ENCODE measurements around the gene OXSM.

The OXSM gene

DNA sequence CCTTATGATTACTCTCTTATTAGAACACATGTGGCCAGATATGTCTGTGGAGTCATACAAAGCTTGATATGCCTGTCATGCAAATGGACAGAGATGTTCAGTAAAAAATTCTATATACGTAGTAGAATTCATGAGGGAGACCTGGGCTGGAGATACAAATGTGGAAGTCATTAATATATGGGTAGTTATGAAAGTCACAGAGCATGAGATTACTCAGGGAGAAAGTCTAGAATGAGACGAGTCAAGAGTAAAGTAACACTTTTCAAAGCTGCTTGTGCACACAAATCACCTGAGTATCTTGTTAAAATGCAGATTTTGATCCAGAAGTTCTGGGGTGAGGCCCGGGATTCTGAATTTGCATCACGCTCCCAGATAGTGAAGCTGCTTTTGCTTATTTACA is 28.4 kb downstream of the OXSM start:
- Mint-ChIP-seq H3K9me3 (no peaks in the 10 kb centered on the region), H3K4me1 (no peaks in the 10 kb centered on the region), H3K4me3 (no peak overlapping the region), H3K27ac (ENCODE audit: low read depth) (no peak overlapping the region), H3K27me3 (peaks cover 2% of the 10 kb centered on the region), H3K36me3 (ENCODE audit: insufficient read depth) (no peaks in the 10 kb centered on the region)
- no peak for ATAC-seq (replicated peaks; ENCODE audit: extremely low read depth, poor library complexity, severe bottlenecking)
- no peak for DNase-seq (ENCODE audit: low spot score in 2 of 2)

DNA sequence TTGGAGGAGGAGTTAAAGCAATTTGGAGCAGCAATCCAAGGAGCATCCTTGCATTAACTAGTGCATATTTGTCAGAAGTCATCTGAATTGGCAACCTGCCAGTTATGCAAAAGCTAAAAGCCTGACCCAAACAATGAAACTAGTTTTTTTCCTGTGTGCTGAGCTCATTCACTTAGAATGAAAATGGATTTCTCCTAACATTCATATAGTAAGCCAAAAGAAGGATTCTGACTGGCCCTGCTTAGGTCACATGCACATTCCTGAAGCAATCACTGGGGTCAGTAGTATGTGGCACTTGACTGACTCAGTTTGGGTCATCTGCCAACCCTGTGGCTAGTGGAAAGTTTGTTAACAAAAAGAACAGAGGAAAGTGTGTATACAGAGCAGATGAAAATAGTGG is 30.5 kb downstream of the OXSM start:
- Mint-ChIP-seq H3K27ac (ENCODE audit: low read depth) (no peak overlapping the region), H3K9me3 (no peaks in the 10 kb centered on the region), H3K4me1 (no peaks in the 10 kb centered on the region), H3K27me3 (peaks cover 8% of the 10 kb centered on the region), H3K4me3 (no peak overlapping the region), H3K36me3 (ENCODE audit: insufficient read depth) (no peaks in the 10 kb centered on the region)
- no peak for DNase-seq (ENCODE audit: low spot score in 2 of 2)
- no peak for ATAC-seq (replicated peaks; ENCODE audit: extremely low read depth, poor library complexity, severe bottlenecking)

GRCh38 chr3:25820816-25821486 is 31.1 kb downstream of the OXSM start:
- no peak for DNase-seq (ENCODE audit: low spot score in 2 of 2)
- Mint-ChIP-seq H3K27me3 (peaks cover 8% of the 10 kb centered on the region), H3K36me3 (ENCODE audit: insufficient read depth) (no peaks in the 10 kb centered on the region), H3K9me3 (no peaks in the 10 kb centered on the region), H3K27ac (ENCODE audit: low read depth) (no peak overlapping the region), H3K4me1 (peaks cover 3% of the 10 kb centered on the region), H3K4me3 (no peak overlapping the region)
- no peak for ATAC-seq (replicated peaks; ENCODE audit: extremely low read depth, poor library complexity, severe bottlenecking)

- peaks cover 8% of the 10 kb centered on the region for H3K27me3 Mint-ChIP-seq
- no peak overlapping the region for H3K4me3 Mint-ChIP-seq
- DNase-seq (ENCODE audit: low spot score in 2 of 2) (no peak), ATAC-seq (replicated peaks; ENCODE audit: extremely low read depth, poor library complexity, severe bottlenecking) (no peak)
- no peaks in the 10 kb centered on the region for H3K9me3 Mint-ChIP-seq
- no peaks in the 10 kb centered on the region for H3K36me3 Mint-ChIP-seq (ENCODE audit: insufficient read depth)
- peaks cover 8% of the 10 kb centered on the region for H3K4me1 Mint-ChIP-seq
- no peak overlapping the region for H3K27ac Mint-ChIP-seq (ENCODE audit: low read depth)
These were observed 32.1 kb downstream of the OXSM start for GRCh38 chr3:25821746-25822573.

- H3K36me3 Mint-ChIP-seq (ENCODE audit: insufficient read depth), result no peaks in the 10 kb centered on the region
- peaks cover 8% of the 10 kb centered on the region for H3K4me1 Mint-ChIP-seq
- H3K9me3 Mint-ChIP-seq, result no peaks in the 10 kb centered on the region
- H3K27ac Mint-ChIP-seq (ENCODE audit: low read depth), result no peak overlapping the region
- H3K27me3 Mint-ChIP-seq, result peaks cover 9% of the 10 kb centered on the region
- no peak for ATAC-seq (replicated peaks; ENCODE audit: extremely low read depth, poor library complexity, severe bottlenecking)
- H3K4me3 Mint-ChIP-seq, result no peak overlapping the region
- no peak for DNase-seq (ENCODE audit: low spot score in 2 of 2)
These were observed 33.4 kb downstream of the OXSM start for GRCh38 chr3:25823314-25823713.

GRCh38 chr3:25826510-25826909 is 36.6 kb downstream of the OXSM start:
- no peak for ATAC-seq (replicated peaks; ENCODE audit: extremely low read depth, poor library complexity, severe bottlenecking)
- Mint-ChIP-seq H3K4me3 (no peak overlapping the region), H3K36me3 (ENCODE audit: insufficient read depth) (no peaks in the 10 kb centered on the region), H3K4me1 (peaks cover 8% of the 10 kb centered on the region), H3K9me3 (no peaks in the 10 kb centered on the region), H3K27me3 (peaks cover 21% of the 10 kb centered on the region), H3K27ac (ENCODE audit: low read depth) (no peak overlapping the region)
- DNase-seq (ENCODE audit: low spot score in 2 of 2), result no peak

DNA sequence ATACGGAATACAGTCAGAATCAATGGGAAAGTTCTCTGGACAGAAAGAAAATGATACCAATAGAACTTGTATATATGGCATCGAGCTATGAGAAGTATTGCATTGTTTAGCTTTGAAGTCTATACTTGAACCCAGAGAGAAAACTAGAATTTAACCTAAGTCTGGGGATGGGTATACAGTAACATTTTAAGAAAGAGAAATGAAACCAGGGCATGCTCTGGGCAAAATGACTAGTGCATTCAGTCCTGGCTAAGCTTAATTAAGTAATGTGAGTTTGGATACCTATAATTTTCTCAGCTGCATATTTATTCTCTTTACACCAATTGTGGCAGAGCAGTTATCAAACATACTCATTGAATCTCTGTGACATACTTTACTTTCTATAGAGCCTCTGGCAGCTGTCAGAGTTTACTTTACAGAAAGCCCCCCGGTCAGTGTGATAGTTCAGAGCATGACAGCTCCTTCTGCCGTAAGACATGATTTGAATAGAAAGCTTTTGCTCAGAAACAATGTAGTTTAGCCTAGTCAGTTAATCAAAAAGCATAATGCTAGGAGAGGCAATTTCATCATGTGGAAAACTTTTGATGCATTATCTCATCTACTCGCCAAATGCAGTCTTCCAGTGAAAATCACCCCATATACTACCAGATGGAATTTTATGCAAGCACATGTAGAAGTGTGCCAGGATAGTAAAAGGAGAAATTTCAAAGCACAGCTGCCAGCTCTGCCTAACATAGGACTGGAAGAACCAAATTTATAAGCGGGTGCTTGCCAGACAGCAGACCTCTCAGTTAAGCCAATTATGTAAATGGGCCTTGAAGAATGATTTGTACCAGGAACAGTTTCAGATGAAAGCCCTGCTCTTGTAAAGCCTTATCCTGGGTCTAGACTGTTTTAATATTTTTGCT is 40.7 kb downstream of the OXSM start:
- Mint-ChIP-seq H3K9me3 (no peaks in the 10 kb centered on the region), H3K4me3 (no peak overlapping the region), H3K27me3 (peaks cover 24% of the 10 kb centered on the region), H3K27ac (ENCODE audit: low read depth) (no peak overlapping the region), H3K4me1 (peaks cover 8% of the 10 kb centered on the region), H3K36me3 (ENCODE audit: insufficient read depth) (no peaks in the 10 kb centered on the region)
- no peak for DNase-seq (ENCODE audit: low spot score in 2 of 2)
- ATAC-seq (replicated peaks; ENCODE audit: extremely low read depth, poor library complexity, severe bottlenecking), result no peak

GRCh38 chr3:25831578-25831977 is 41.7 kb downstream of the OXSM start:
- no peaks in the 10 kb centered on the region for H3K36me3 Mint-ChIP-seq (ENCODE audit: insufficient read depth)
- no peak overlapping the region for H3K4me3 Mint-ChIP-seq
- H3K27ac Mint-ChIP-seq (ENCODE audit: low read depth), result no peak overlapping the region
- H3K4me1 Mint-ChIP-seq, result no peaks in the 10 kb centered on the region
- DNase-seq (ENCODE audit: low spot score in 2 of 2), result no peak
- no peak for ATAC-seq (replicated peaks; ENCODE audit: extremely low read depth, poor library complexity, severe bottlenecking)
- peaks cover 30% of the 10 kb centered on the region for H3K27me3 Mint-ChIP-seq
- no peaks in the 10 kb centered on the region for H3K9me3 Mint-ChIP-seq

DNA sequence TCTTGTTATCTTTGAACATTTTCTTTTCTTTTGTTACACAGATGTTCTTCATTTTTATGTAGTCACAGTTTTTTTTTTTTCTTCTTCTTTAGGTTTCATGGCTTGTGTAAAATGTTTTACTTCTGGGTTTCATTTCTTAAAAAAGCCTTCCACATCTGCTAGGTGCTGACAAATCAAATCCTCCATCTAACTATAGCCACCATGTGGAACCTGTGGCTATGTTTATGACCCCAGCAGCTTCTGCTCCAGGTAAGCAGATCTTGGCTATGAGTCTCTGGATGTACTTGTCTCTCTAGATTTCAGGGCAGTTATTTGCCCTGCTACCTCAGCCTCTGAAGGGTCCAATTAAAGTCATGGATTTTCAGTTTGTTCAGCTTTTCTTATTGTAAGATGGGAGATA is 44.5 kb downstream of the OXSM start:
- Mint-ChIP-seq H3K27ac (ENCODE audit: low read depth) (no peak overlapping the region), H3K4me1 (no peaks in the 10 kb centered on the region), H3K9me3 (no peaks in the 10 kb centered on the region), H3K36me3 (ENCODE audit: insufficient read depth) (no peaks in the 10 kb centered on the region), H3K4me3 (no peak overlapping the region), H3K27me3 (peaks cover 20% of the 10 kb centered on the region)
- DNase-seq (ENCODE audit: low spot score in 2 of 2), result no peak
- no peak for ATAC-seq (replicated peaks; ENCODE audit: extremely low read depth, poor library complexity, severe bottlenecking)

DNA sequence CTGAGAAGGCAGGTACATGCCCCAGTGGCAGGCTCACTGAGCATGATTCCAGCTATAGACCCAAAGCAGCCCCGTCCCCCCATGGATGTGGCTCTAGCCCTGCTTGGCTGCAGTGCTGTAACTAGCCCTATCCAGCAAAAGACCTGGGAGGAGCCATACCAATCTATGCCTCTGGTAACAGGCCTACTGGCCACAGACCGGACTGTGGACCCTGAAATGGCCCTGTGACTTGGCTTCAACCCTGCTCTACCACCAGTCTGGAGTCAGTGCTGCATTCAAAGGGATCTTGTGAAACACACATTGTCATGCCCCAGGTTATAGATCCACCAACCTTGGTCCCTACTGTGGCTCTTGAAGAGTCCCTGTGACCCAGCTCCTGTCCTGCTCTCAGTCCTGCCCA is 46.7 kb downstream of the OXSM start:
- H3K27ac Mint-ChIP-seq (ENCODE audit: low read depth), result no peak overlapping the region
- H3K36me3 Mint-ChIP-seq (ENCODE audit: insufficient read depth), result no peaks in the 10 kb centered on the region
- no peaks in the 10 kb centered on the region for H3K9me3 Mint-ChIP-seq
- H3K27me3 Mint-ChIP-seq, result peaks cover 18% of the 10 kb centered on the region
- ATAC-seq (replicated peaks; ENCODE audit: extremely low read depth, poor library complexity, severe bottlenecking) (no peak), DNase-seq (ENCODE audit: low spot score in 2 of 2) (no peak)
- no peak overlapping the region for H3K4me3 Mint-ChIP-seq
- no peaks in the 10 kb centered on the region for H3K4me1 Mint-ChIP-seq

DNA sequence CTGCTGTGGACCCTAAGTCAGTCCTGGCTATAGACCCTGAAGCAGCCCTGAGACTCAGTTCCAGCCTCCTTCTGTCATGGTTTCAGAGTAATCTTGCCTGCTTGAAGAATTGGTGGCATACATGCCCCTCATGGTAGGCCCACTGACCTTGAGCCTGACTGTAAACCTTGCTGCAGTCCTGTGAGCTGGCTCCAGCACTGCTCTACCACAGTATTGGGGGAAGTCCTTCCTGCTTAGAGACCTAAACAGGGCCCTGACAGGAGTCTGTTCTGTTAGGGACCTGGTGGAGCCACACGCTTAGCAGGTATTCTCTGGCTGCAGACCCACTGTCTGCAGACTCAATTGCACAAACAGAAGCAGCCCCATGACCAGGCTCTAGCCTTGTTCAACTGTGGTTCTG is 47.1 kb downstream of the OXSM start:
- Mint-ChIP-seq H3K4me1 (no peaks in the 10 kb centered on the region), H3K27me3 (peaks cover 18% of the 10 kb centered on the region), H3K9me3 (no peaks in the 10 kb centered on the region), H3K4me3 (no peak overlapping the region), H3K27ac (ENCODE audit: low read depth) (no peak overlapping the region), H3K36me3 (ENCODE audit: insufficient read depth) (no peaks in the 10 kb centered on the region)
- no peak for DNase-seq (ENCODE audit: low spot score in 2 of 2)
- ATAC-seq (replicated peaks; ENCODE audit: extremely low read depth, poor library complexity, severe bottlenecking), result no peak

DNA sequence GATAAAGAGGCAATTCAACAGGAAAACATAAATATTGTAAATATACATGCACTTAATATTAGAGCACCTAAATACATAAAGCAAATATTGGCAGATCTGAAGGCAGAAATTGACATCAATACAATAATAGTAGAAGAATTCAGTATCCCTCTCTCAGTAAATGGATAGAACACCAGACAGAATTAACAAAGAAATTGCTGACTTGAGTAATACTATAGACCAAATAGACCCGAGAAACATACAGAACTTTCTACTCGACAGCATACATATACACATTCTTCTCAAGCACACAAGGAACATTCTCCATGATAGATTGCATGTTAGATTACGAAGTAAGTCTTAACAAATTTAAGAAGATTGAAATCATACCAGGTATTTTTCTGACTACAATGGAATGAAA is 50.2 kb downstream of the OXSM start:
- no peaks in the 10 kb centered on the region for H3K9me3 Mint-ChIP-seq

More for the DNA sequence above, 50.2 kb downstream of the OXSM start:
- no peak overlapping the region for H3K4me3 Mint-ChIP-seq
- H3K4me1 Mint-ChIP-seq, result no peaks in the 10 kb centered on the region
- no peak for DNase-seq (ENCODE audit: low spot score in 2 of 2)
- peaks cover 10% of the 10 kb centered on the region for H3K27me3 Mint-ChIP-seq
- ATAC-seq (replicated peaks; ENCODE audit: extremely low read depth, poor library complexity, severe bottlenecking), result no peak
- no peaks in the 10 kb centered on the region for H3K36me3 Mint-ChIP-seq (ENCODE audit: insufficient read depth)
- H3K27ac Mint-ChIP-seq (ENCODE audit: low read depth), result no peak overlapping the region

All from central memory CD8-positive, alpha-beta T cell (primary cell).